WERI-Rb-1 (cell line): ENCODE measurements around the gene TBC1D2.

Source experiments
- DNase-seq: peaks from one replicate; pipeline ENCODE4 v3.0.0-alpha.2; 2020
- H3K27ac ChIP-seq: fragments of 250-450 bp; sonication (Bioruptor Pico); 2 replicates; pipeline ENCODE4 v1.5.1; 2020; ENCODE audit warnings: mild to moderate bottlenecking, moderate library complexity
- H3K27me3 ChIP-seq: fragments of 250-450 bp; sonication (Bioruptor Pico); 2 replicates; pipeline ENCODE4 v1.5.1; 2021; ENCODE audit warnings: mild to moderate bottlenecking, low read depth, moderate library complexity; ENCODE audit not compliant: insufficient read depth, severe bottlenecking
- H3K36me3 ChIP-seq: fragments of 250-450 bp; sonication (Bioruptor Pico); 2 replicates; pipeline ENCODE4 v1.5.1; 2020; ENCODE audit warnings: mild to moderate bottlenecking, moderate library complexity
- H3K4me3 ChIP-seq: 2 replicates; pipeline ENCODE4 v1.5.1; 2011; ENCODE audit warnings: low read depth, mild to moderate bottlenecking, control low read depth, low read length
- H3K9me3 ChIP-seq: fragments of 250-450 bp; sonication (Bioruptor Pico); 2 replicates; pipeline ENCODE4 v1.5.1; 2021; ENCODE audit warnings: mild to moderate bottlenecking, moderate library complexity; ENCODE audit not compliant: severe bottlenecking
- CTCF ChIP-seq: IDR thresholded peaks from 2 replicates; pipeline ENCODE4 v1.5.1; 2011; ENCODE audit warnings: low read depth, mild to moderate bottlenecking, control low read depth, inconsistent platforms, low read length

Gene TBC1D2

GRCh38 chr9:98264516-98264915, 9.1 kb upstream of the TBC1D2 start:
- Histone ChIP-seq H3K36me3 (no peaks in the 10 kb centered on the region), H3K4me3 (no peak overlapping the region), H3K9me3 (no peaks in the 10 kb centered on the region), H3K27me3 (no peaks in the 10 kb centered on the region), H3K27ac (no peak overlapping the region)
- DNase-seq, result no peak
- TF ChIP-seq CTCF, result no peak

- H3K9me3 ChIP-seq, result no peaks in the 10 kb centered on the region
- H3K27me3 ChIP-seq, result no peaks in the 10 kb centered on the region
- H3K36me3 ChIP-seq, result no peaks in the 10 kb centered on the region
- peak; percentile 97 for TF ChIP-seq CTCF
- peak; percentile 92 for DNase-seq
- no peak overlapping the region for H3K27ac ChIP-seq
- H3K4me3 ChIP-seq, result no peak overlapping the region
Observed at GRCh38 chr9:98263482-98264357, 8.3 kb upstream of the TBC1D2 start.

- Histone ChIP-seq H3K27ac (no peak overlapping the region), H3K36me3 (no peaks in the 10 kb centered on the region), H3K27me3 (no peaks in the 10 kb centered on the region), H3K4me3 (no peak overlapping the region), H3K9me3 (no peaks in the 10 kb centered on the region)
- DNase-seq, result no peak
- TF ChIP-seq CTCF, result no peak
Observed at GRCh38 chr9:98263080-98263479, 7.6 kb upstream of the TBC1D2 start.

GRCh38 chr9:98262056-98262455, 6.6 kb upstream of the TBC1D2 start:
- no peaks in the 10 kb centered on the region for H3K36me3 ChIP-seq
- no peak overlapping the region for H3K4me3 ChIP-seq
- DNase-seq, result no peak
- TF ChIP-seq CTCF, result no peak
- H3K9me3 ChIP-seq, result no peaks in the 10 kb centered on the region
- H3K27me3 ChIP-seq, result no peaks in the 10 kb centered on the region
- H3K27ac ChIP-seq, result no peak overlapping the region

GRCh38 chr9:98260635-98261034, 5.2 kb upstream of the TBC1D2 start:
- H3K9me3 ChIP-seq, result no peaks in the 10 kb centered on the region
- H3K36me3 ChIP-seq, result no peaks in the 10 kb centered on the region
- DNase-seq, result peak; percentile 43
- H3K27ac ChIP-seq, result no peak overlapping the region
- no peak overlapping the region for H3K4me3 ChIP-seq
- no peak for TF ChIP-seq CTCF
- H3K27me3 ChIP-seq, result no peaks in the 10 kb centered on the region
